K562 (cell line): ENCODE data around the gene PGK2. TPM values are rescaled to one million over a fixed set of nuclear protein-coding genes. Genes with fewer than 3 reads are reported as not detected.
A peak's percentile ranks its signal among the peaks of the same experiment; 100 is the strongest.

Source experiments
- BRCA1 ChIP-seq, 2 experiments: fragments of 450-650 bp in 1 of 2; sonication (generic) in 1 of 2; formaldehyde crosslinking in 1 of 2; IDR thresholded peaks; 2 replicates each; pipeline versions ENCODE4 v1.5.0 to v1.6.1; 2017 to 2020; ENCODE audit warnings: mild to moderate bottlenecking in 1 of 2, missing genetic modification reagents in 1 of 2
- CBX3 ChIP-seq, 2 experiments: IDR thresholded peaks; 1 replicate in 1 of 2; 2 replicates in 1 of 2; pipeline ENCODE4 v1.6.1; 2012; ENCODE audit warnings: inconsistent platforms in 2 of 2, low read length in 2 of 2, borderline replicate concordance in 1 of 2, control low read depth in 1 of 2
- KAT2B ChIP-seq: IDR thresholded peaks from one replicate; pipeline ENCODE4 v1.6.1; 2012; ENCODE audit warnings: low read depth, mild to moderate bottlenecking, control low read depth, inconsistent platforms, low read length, moderate library complexity
- NCOA6 ChIP-seq: fragments of 450-650 bp; IDR thresholded peaks from 2 replicates; pipeline ENCODE4 v1.6.1; 2017; ENCODE audit warnings: mild to moderate bottlenecking
- NFYB ChIP-seq: IDR thresholded peaks from 2 replicates; pipeline ENCODE4 v1.6.1; 2011; ENCODE audit warnings: mild to moderate bottlenecking, moderate library complexity; ENCODE audit not compliant: insufficient read length; ENCODE audit errors: extremely low read depth
- NR4A1 ChIP-seq, 2 experiments: fragments of 250-450 bp in 1 of 2; fragments of 450-650 bp in 1 of 2; sonication (Bioruptor Pico) in 1 of 2; IDR thresholded peaks; 2 replicates each; pipeline versions ENCODE4 v1.4.0 to v1.6.1; 2016 to 2020; ENCODE audit warnings: mild to moderate bottlenecking in 2 of 2, missing compliant biosample characterization in 1 of 2, missing genetic modification characterization in 1 of 2, moderate library complexity in 1 of 2
- PTBP1 ChIP-seq: fragments of 200-400 bp; formaldehyde crosslinking; IDR thresholded peaks from 2 replicates; pipeline ENCODE4 v1.6.1; 2017; ENCODE audit warnings: low read depth, low read length
- SRF ChIP-seq, 2 experiments: fragments of 250-450, 450-650 bp in 1 of 2; sonication (Bioruptor Pico) in 1 of 2; sonication (generic) in 1 of 2; formaldehyde crosslinking; IDR thresholded peaks; 2 replicates each; pipeline versions ENCODE4 v1.5.0 to v1.5.1; 2020 to 2022; ENCODE audit warnings: mild to moderate bottlenecking in 1 of 2, missing genetic modification reagents in 1 of 2
- SRSF9 ChIP-seq: fragments of 200-400 bp; formaldehyde crosslinking; IDR thresholded peaks from 2 replicates; pipeline ENCODE4 v1.6.1; 2017; ENCODE audit warnings: low read depth, low read length, borderline replicate concordance
- ZNF23 ChIP-seq: fragments of 250-450 bp; sonication (Bioruptor Pico); IDR thresholded peaks from 2 replicates; pipeline ENCODE4 v1.4.0; 2020; ENCODE audit warnings: mild to moderate bottlenecking
- ZNF384 ChIP-seq: IDR thresholded peaks from 2 replicates; pipeline ENCODE4 v1.6.1; 2012; ENCODE audit warnings: low read depth, low read length, improper control_type of control experiment
- ZNF436 ChIP-seq: fragments of 250-450, 450-650 bp; sonication (Bioruptor Pico); formaldehyde crosslinking; IDR thresholded peaks from 2 replicates; pipeline ENCODE4 v1.7.0; 2020; ENCODE audit warnings: mild to moderate bottlenecking
- polyA plus RNA-seq, 8 experiments: library from polyadenylated mRNA; depleted of rRNA in 4 of 8; stranded (reverse) in 5 of 8; unstranded in 3 of 8; fragments of >200 nt; fragmentation: Nextera tagmentation in 2 of 8; fragmentation: Illumina TruSeq in 1 of 8; extraction: Ambion mirVana in 2 of 8; extraction: Trizol in 1 of 8; gene quantifications; 2 replicates each; pipeline versions ENCODE4 v1.2.1 to v1.2.3, GENCODE V29; 2011 to 2014; ENCODE audit warnings: inconsistent platforms in 1 of 8, missing spikeins in 1 of 8
- total RNA-seq, 7 experiments: library from RNA; depleted of rRNA in 6 of 7; stranded (reverse); fragments of >200 nt in 6 of 7; fragmentation: Illumina TruSeq in 2 of 7; extraction: Trizol in 2 of 7; gene quantifications; 2 replicates each; pipeline versions ENCODE4 v1.2.1 to v1.2.3, GENCODE V29; 2011 to 2021; ENCODE audit warnings: low replicate concordance in 1 of 7
- TF ChIP-seq, protein P1 (sequence below): sonication (generic); formaldehyde crosslinking; IDR thresholded peaks from 2 replicates; pipeline ENCODE4 v1.8.0; 2023; ENCODE audit warnings: missing genetic modification reagents, mild to moderate bottlenecking, borderline replicate concordance
- TF ChIP-seq, protein P2 (sequence below): sonication (generic); formaldehyde crosslinking; IDR thresholded peaks from 2 replicates; pipeline ENCODE4 v1.8.1; 2023; ENCODE audit warnings: mild to moderate bottlenecking, missing genetic modification reagents
- TF ChIP-seq, protein P3 (sequence below): sonication (generic); formaldehyde crosslinking; IDR thresholded peaks from 2 replicates; pipeline ENCODE4 v1.8.0; 2023; ENCODE audit warnings: mild to moderate bottlenecking, missing genetic modification reagents

PGK2 gene
- total and polyA plus RNA-seq, 9 of the 15 experiments (the other 6 are each of a cell fraction or from before 2014, with no cell fraction given), result not detected

DNA sequence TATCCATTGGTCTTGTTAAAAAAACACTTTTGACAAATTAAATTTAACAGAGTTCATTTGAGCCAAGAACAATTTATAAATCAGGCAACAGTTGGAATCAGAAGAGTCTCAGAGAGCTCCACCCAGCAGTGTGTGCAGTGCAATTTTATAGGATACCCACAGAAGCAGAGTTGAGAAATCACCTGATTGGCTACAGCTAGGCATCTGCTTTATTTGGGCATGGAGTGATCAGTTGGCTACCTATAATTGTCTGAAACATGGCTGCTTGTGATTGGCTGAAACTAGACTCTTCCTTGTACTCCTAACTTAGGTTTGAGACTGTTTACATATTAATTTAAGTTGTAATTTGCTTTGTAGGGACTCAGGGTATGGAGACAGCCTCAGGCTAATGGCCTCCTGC, 12.0 kb downstream of the PGK2 start (continued):
- TF ChIP-seq, protein P1, sequence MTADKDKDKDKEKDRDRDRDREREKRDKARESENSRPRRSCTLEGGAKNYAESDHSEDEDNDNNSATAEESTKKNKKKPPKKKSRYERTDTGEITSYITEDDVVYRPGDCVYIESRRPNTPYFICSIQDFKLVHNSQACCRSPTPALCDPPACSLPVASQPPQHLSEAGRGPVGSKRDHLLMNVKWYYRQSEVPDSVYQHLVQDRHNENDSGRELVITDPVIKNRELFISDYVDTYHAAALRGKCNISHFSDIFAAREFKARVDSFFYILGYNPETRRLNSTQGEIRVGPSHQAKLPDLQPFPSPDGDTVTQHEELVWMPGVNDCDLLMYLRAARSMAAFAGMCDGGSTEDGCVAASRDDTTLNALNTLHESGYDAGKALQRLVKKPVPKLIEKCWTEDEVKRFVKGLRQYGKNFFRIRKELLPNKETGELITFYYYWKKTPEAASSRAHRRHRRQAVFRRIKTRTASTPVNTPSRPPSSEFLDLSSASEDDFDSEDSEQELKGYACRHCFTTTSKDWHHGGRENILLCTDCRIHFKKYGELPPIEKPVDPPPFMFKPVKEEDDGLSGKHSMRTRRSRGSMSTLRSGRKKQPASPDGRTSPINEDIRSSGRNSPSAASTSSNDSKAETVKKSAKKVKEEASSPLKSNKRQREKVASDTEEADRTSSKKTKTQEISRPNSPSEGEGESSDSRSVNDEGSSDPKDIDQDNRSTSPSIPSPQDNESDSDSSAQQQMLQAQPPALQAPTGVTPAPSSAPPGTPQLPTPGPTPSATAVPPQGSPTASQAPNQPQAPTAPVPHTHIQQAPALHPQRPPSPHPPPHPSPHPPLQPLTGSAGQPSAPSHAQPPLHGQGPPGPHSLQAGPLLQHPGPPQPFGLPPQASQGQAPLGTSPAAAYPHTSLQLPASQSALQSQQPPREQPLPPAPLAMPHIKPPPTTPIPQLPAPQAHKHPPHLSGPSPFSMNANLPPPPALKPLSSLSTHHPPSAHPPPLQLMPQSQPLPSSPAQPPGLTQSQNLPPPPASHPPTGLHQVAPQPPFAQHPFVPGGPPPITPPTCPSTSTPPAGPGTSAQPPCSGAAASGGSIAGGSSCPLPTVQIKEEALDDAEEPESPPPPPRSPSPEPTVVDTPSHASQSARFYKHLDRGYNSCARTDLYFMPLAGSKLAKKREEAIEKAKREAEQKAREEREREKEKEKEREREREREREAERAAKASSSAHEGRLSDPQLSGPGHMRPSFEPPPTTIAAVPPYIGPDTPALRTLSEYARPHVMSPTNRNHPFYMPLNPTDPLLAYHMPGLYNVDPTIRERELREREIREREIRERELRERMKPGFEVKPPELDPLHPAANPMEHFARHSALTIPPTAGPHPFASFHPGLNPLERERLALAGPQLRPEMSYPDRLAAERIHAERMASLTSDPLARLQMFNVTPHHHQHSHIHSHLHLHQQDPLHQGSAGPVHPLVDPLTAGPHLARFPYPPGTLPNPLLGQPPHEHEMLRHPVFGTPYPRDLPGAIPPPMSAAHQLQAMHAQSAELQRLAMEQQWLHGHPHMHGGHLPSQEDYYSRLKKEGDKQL (CRISPR knock-in tag), result no peak
- no peak for TF ChIP-seq CBX3 (IDR thresholded peaks at IDR 0.05; ENCODE audit: borderline replicate concordance in 1 of 2, low read length in 2 of 2)
- TF ChIP-seq NFYB, result peak; percentile 60
- no peak for TF ChIP-seq ZNF436
- no peak for TF ChIP-seq KAT2B
- TF ChIP-seq, protein P2, sequence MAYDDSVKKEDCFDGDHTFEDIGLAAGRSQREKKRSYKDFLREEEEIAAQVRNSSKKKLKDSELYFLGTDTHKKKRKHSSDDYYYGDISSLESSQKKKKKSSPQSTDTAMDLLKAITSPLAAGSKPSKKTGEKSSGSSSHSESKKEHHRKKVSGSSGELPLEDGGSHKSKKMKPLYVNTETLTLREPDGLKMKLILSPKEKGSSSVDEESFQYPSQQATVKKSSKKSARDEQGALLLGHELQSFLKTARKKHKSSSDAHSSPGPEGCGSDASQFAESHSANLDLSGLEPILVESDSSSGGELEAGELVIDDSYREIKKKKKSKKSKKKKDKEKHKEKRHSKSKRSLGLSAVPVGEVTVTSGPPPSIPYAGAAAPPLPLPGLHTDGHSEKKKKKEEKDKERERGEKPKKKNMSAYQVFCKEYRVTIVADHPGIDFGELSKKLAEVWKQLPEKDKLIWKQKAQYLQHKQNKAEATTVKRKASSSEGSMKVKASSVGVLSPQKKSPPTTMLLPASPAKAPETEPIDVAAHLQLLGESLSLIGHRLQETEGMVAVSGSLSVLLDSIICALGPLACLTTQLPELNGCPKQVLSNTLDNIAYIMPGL (CRISPR knock-in tag), result no peak
- no peak for TF ChIP-seq NCOA6
- TF ChIP-seq SRSF9, result no peak
- TF ChIP-seq, protein P3, sequence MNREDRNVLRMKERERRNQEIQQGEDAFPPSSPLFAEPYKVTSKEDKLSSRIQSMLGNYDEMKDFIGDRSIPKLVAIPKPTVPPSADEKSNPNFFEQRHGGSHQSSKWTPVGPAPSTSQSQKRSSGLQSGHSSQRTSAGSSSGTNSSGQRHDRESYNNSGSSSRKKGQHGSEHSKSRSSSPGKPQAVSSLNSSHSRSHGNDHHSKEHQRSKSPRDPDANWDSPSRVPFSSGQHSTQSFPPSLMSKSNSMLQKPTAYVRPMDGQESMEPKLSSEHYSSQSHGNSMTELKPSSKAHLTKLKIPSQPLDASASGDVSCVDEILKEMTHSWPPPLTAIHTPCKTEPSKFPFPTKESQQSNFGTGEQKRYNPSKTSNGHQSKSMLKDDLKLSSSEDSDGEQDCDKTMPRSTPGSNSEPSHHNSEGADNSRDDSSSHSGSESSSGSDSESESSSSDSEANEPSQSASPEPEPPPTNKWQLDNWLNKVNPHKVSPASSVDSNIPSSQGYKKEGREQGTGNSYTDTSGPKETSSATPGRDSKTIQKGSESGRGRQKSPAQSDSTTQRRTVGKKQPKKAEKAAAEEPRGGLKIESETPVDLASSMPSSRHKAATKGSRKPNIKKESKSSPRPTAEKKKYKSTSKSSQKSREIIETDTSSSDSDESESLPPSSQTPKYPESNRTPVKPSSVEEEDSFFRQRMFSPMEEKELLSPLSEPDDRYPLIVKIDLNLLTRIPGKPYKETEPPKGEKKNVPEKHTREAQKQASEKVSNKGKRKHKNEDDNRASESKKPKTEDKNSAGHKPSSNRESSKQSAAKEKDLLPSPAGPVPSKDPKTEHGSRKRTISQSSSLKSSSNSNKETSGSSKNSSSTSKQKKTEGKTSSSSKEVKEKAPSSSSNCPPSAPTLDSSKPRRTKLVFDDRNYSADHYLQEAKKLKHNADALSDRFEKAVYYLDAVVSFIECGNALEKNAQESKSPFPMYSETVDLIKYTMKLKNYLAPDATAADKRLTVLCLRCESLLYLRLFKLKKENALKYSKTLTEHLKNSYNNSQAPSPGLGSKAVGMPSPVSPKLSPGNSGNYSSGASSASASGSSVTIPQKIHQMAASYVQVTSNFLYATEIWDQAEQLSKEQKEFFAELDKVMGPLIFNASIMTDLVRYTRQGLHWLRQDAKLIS (CRISPR knock-in tag), result no peak
- no peak for TF ChIP-seq PTBP1
- peak in 1 of 2 experiments; percentile 61; a peak in 1 of 4 replicates for TF ChIP-seq SRF (CRISPR knock-in tag; IDR thresholded peaks at IDR 0.05)
- no peak for TF ChIP-seq ZNF23
- no peak for TF ChIP-seq BRCA1 (IDR thresholded peaks at IDR 0.05)
- no peak for TF ChIP-seq BRCA1 (CRISPR knock-in tag; IDR thresholded peaks at IDR 0.05)
- TF ChIP-seq NR4A1 (CRISPR knock-in tag; IDR thresholded peaks at IDR 0.05), result no peak
- TF ChIP-seq NR4A1 (tag; IDR thresholded peaks at IDR 0.05), result no peak
- TF ChIP-seq ZNF384, result no peak
